Endometrium (tissue), 2 donors: ENCODE data around the gene CATSPER3.

Experiments
- FAIRE-seq: peaks from 2 replicates; lab custom pipeline; 2012; peaks lifted over from hg19 to GRCh38; lab: Jason Lieb, UNC
- donor health status: control.
- donor health status: control.

CATSPER3 gene

GRCh38 chr5:135030123-135030955 is 62.6 kb downstream of the CATSPER3 start:
- no peak for FAIRE-seq

- FAIRE-seq = no peak
These were observed 63.5 kb downstream of the CATSPER3 start for GRCh38 chr5:135030956-135031812.

- FAIRE-seq = no peak
These were observed 64.3 kb downstream of the CATSPER3 start for GRCh38 chr5:135031813-135032694.

DNA sequence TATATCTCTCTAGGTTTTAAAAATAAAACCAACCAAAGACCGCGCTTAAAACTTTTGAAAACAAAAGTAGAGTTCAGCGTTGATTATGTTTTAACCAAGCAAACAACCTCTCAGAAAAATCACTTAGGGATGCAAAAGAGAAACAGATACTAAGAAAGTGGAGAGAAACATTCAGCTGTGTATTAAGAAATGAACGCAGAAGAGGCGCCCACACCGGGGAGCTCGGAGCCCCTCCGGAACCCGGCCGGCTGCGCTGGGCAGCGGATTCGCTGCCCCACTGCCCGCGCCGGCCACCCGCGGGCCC is 64.9 kb downstream of the CATSPER3 start:
- no peak for FAIRE-seq

GRCh38 chr5:135032999-135033861 is 65.5 kb downstream of the CATSPER3 start:
- no peak for FAIRE-seq

- FAIRE-seq = no peak
These were observed 66.2 kb downstream of the CATSPER3 start, which contains the start of gene PITX1 for GRCh38 chr5:135033901-135034235. Gene PITX1 (minus strand): TSS chr5:135034228. CDS start chr5:135033881, 347 bp downstream.

DNA sequence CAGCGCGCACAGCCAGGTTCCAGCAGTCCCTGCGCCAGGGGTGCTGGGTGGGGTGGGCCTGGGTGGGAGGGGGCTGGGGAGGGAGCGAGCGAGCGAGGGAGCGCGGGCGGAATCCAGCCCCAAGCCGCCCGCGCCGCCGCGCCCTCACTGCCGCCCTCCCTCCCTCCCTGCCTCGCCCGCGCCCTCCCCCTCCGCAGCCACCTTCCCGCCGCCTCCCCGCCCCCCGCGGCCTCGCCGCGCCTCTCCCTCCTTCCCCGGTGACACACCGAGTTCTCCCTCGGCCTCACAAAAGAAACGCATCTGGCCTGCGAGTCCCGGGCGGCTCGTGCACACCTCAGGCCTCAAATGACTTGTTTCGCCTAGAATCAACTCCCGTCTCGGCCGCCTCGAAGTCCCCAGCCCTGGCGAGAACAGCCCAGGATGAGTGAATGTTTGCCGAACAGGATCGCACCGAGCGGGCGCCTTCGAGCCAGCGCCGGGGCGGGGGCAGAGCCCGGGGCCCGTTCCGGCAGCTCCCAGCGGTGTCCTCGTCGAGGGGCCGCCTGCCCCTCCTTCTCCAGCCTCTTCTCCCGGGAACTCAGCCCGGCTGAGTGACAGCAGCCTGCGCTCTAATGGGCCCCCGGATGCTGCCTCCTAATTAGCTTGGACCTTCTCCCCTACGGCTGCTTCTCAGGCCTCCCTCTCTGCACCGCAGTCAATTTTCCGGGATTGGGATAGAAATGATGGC is 66.7 kb downstream of the CATSPER3 start:
- no peak for FAIRE-seq

DNA sequence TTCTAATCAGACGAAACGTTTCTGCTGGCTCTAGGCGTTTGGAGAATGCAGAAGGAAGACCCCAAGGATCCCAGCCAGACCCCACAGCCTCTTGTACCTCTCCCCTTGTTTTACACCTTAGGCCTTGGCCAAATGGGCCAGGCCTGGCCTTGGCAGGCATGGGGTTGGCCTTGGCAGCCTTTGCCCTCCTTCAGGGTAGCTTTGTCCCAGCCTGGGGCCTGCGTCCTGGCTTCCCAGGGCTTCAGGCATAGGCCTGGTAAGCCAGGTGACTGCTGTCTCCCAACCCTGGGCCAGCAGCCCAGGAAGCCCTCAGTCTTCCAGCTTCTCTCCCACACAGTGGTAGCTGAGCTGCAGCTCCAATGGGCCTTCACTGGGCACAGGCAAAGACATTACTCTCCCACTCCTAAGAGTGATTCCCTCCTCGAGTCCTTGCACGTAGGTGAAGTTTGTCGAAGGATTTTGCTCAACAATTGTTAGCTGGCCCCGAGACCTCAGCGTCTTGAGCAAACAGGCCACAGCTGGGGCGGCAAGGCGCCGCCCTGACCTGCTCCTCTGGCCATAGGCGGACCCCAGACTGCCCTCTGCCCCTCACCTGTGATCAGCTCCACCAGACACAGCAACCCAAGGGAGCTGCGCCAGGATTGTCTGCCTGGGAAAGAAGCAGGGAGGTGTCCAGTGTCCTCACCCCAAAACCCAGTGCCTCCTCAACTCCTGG is 67.4 kb downstream of the CATSPER3 start:
- no peak for FAIRE-seq

DNA sequence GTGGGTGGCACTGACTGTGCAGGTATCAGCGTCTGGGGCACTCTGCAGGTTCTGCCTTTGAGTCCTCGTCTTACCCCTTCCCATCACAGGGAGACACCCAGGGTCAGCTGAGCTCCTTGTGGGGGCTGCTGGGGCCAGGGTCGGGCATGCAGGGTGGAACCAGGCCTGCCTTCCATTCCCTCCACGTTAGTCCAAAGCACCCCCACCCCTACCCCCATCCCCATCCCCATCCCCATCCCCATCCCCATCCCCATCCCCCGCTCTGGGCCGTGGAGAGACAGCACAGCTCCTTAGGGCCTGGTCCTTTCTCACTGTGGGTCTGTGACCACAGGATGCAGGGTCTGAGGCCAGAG is 67.9 kb downstream of the CATSPER3 start:
- no peak for FAIRE-seq

- no peak for FAIRE-seq
These were observed 68.7 kb downstream of the CATSPER3 start for GRCh38 chr5:135036405-135036804.

GRCh38 chr5:135037519-135038204 is 70.0 kb downstream of the CATSPER3 start:
- no peak for FAIRE-seq

GRCh38 chr5:135038205-135038812 is 70.6 kb downstream of the CATSPER3 start:
- FAIRE-seq = no peak

DNA sequence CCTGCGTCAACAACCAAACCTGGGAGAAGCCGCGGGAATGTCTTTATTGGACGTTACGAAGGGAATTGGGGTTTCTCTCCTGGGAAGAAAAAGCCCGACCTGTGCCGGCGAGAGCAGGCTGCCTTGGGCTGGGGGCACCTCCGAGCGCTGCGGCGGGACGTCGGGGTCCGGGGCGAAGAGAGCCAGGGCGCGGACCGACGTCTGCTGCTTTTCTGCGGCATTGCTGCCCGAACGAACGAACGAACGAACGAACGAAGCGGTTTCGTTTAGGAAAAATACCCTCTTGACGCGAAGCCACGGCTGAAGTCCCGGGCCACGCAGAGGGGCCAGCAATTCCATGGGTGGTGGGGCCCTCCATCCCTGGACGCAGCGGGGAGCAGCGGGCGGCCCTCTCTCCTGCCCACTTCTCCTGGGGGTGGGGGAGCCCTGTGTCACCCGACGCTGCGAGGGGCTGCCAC is 71.1 kb downstream of the CATSPER3 start:
- no peak for FAIRE-seq

DNA sequence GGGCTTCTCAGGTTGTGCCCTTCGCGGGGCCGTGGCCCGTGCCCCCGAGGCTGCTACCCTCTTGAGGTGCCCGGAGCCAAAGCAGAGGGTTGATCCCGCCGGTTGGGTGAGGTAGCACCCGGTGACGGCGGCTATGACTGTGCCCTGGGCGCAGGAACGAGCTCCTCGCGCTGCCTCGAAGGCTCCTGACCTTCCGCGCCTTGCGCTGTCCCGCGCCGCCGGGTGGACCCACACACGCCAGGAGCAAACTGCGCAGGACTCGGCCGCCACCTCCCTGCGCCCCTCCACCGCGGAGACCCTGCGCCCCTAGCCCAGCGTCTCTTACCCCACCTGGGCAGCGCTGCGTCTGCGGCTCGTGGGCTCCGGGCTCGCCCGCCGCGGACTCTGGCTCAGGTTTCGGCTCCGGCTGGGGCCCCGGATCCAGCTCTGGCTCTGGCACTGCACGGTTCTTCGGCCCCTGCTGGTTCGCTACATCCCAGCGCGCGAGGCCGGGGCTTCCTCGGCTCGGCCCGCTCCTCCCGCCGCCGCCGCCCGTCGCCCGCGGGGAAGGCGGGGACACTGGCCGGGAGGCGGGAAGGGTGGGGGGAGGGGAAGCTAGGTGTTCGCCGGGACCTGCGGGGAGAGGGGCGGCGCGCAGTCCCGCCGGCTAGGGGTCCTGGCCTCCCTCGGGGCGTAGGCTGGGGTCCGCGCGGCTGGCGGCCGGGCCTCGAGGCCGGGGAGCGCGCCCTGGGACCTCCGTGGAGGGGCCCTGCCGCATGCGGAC is 71.7 kb downstream of the CATSPER3 start:
- FAIRE-seq = no peak

DNA sequence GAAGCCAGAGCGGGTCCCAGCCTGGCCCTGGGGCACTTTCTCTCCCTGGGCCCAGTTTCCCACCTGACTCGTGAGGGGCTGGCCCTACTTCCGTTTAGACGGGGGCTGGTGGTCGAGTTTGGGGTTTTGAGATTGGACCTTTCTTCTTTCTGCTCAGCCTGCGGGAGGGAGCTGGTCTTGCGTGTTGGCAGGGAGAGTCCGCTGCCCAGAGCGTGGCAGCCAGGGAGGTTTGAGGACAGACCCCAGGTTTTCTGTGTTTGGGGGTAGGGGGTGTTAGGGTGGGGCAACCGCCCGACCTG is 72.3 kb downstream of the CATSPER3 start:
- no peak for FAIRE-seq

DNA sequence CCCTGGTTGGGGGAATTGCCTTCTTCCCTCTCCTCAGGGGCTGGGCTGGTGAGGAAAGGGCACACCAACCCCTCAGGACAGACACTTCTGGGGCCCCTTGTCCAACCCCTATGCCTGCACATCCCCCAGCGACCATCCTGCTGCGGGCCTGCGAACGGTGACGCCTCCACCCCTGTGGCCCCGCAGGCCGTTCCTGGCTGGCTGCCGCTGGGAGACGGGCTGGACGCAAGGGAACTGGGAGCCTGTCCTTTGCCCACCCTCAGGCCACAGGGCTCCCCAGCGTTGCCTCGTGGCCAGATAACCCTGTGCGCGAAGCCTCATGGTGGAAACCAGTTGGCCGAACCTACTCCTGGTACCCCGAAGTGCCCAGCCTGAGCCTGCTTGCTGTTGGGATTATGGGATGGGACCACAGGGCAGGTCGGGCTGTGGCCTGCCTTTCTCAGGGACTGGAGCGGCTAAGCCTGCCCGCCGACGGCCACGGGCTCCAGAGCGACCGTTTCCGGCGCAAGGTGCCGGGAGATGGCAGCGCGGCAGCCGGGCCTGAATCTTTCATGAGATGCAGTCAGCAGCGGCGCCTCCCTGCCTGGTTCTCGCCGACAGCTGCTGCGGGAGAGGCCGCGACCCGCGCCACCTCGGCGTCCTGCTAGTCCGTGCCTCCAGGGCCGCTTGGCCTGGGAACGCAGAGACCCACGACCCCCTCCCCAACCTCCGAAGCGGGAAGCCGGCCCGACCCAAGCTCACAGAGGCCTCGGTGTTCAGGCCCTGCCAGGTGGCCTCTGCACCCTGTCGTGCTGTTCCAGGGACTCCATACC is 72.8 kb downstream of the CATSPER3 start:
- no peak for FAIRE-seq

GRCh38 chr5:135041145-135041587 is 73.5 kb downstream of the CATSPER3 start:
- FAIRE-seq = no peak

DNA sequence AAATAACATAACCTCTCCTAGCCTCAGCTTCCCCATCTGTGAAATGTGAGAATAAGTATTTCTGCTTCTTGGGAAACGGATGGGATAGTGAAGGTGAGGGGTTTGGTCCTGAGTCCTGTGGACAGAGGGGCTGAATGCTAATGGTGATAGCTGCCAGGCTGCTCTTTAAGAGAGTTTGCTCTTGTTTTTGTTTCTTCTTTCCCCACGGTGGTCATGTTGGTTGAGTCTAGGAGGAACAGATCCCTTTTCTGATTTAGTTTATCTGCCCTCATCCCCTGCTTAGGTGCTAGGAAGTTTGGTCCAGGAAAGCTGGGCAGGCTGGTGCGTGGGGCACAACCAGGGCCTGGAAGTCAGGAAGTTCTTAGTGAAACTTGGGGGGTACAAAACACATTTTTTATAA is 74.0 kb downstream of the CATSPER3 start:
- no peak for FAIRE-seq
